ENCODE data around the gene TIMM23.
"Not testable (repeated sequence)": the region's sequence is repeated elsewhere in the genome, so short reads cannot be mapped to it uniquely, and the experiment has no call there.

TIMM23 gene

GRCh38 chr10:45999955-46000354 is 27.7 kb downstream of the TIMM23 start:
- H3K4me3 Mint-ChIP-seq; ATAC-seq (replicated peaks; ENCODE audit: extremely low read depth, poor library complexity, severe bottlenecking); H3K9me3 Mint-ChIP-seq; DNase-seq (ENCODE audit: low spot score in 2 of 2); H3K27ac Mint-ChIP-seq (ENCODE audit: low read depth); H3K27me3 Mint-ChIP-seq; H3K4me1 Mint-ChIP-seq: not testable (repeated sequence)
- H3K36me3 Mint-ChIP-seq (ENCODE audit: insufficient read depth): peaks cover 45% of the 10 kb centered on the region

GRCh38 chr10:46000538-46000937 is 28.2 kb downstream of the TIMM23 start:
- no peak for ATAC-seq (replicated peaks; ENCODE audit: extremely low read depth, poor library complexity, severe bottlenecking)
- H3K4me1 Mint-ChIP-seq: no peaks in the 10 kb centered on the region
- no peak overlapping the region for H3K27ac Mint-ChIP-seq (ENCODE audit: low read depth)
- peaks cover 49% of the 10 kb centered on the region for H3K36me3 Mint-ChIP-seq (ENCODE audit: insufficient read depth)
- no peak for DNase-seq (ENCODE audit: low spot score in 2 of 2)
- no peak overlapping the region for H3K4me3 Mint-ChIP-seq
- no peaks in the 10 kb centered on the region for H3K9me3 Mint-ChIP-seq
- H3K27me3 Mint-ChIP-seq: no peaks in the 10 kb centered on the region

- Mint-ChIP-seq H3K27me3 (no peaks in the 10 kb centered on the region), H3K4me1 (no peaks in the 10 kb centered on the region)
Measured at GRCh38 chr10:46001187-46001756, 29.0 kb downstream of the TIMM23 start.

GRCh38 chr10:46002189-46002687 is 29.9 kb downstream of the TIMM23 start:
- not testable (repeated sequence) for H3K9me3 Mint-ChIP-seq; ATAC-seq (replicated peaks; ENCODE audit: extremely low read depth, poor library complexity, severe bottlenecking); H3K27me3 Mint-ChIP-seq; H3K4me1 Mint-ChIP-seq; DNase-seq (ENCODE audit: low spot score in 2 of 2); H3K4me3 Mint-ChIP-seq; H3K27ac Mint-ChIP-seq (ENCODE audit: low read depth)
- peaks cover 57% of the 10 kb centered on the region for H3K36me3 Mint-ChIP-seq (ENCODE audit: insufficient read depth)

More at GRCh38 chr10:46001187-46001756, 29.0 kb downstream of the TIMM23 start:
- ATAC-seq (replicated peaks; ENCODE audit: extremely low read depth, poor library complexity, severe bottlenecking) (no peak), DNase-seq (ENCODE audit: low spot score in 2 of 2) (no peak)
- Mint-ChIP-seq H3K9me3 (no peaks in the 10 kb centered on the region), H3K4me3 (no peak overlapping the region), H3K27ac (ENCODE audit: low read depth) (no peak overlapping the region), H3K36me3 (ENCODE audit: insufficient read depth) (peaks cover 49% of the 10 kb centered on the region)

- Mint-ChIP-seq H3K4me3 (no peak overlapping the region), H3K36me3 (ENCODE audit: insufficient read depth) (peaks cover 62% of the 10 kb centered on the region), H3K27me3 (no peaks in the 10 kb centered on the region), H3K27ac (ENCODE audit: low read depth) (no peak overlapping the region), H3K4me1 (no peaks in the 10 kb centered on the region), H3K9me3 (no peaks in the 10 kb centered on the region)
- DNase-seq (ENCODE audit: low spot score in 2 of 2): no peak
- ATAC-seq (replicated peaks; ENCODE audit: extremely low read depth, poor library complexity, severe bottlenecking): no peak
Measured at GRCh38 chr10:46002916-46003693, 30.8 kb downstream of the TIMM23 start.

- Mint-ChIP-seq H3K36me3 (ENCODE audit: insufficient read depth) (peaks cover 68% of the 10 kb centered on the region), H3K4me3 (no peak overlapping the region), H3K27ac (ENCODE audit: low read depth) (no peak overlapping the region), H3K9me3 (no peaks in the 10 kb centered on the region), H3K27me3 (no peaks in the 10 kb centered on the region), H3K4me1 (no peaks in the 10 kb centered on the region)
- ATAC-seq (replicated peaks; ENCODE audit: extremely low read depth, poor library complexity, severe bottlenecking) (no peak), DNase-seq (ENCODE audit: low spot score in 2 of 2) (no peak)
Measured at GRCh38 chr10:46004963-46005362, 32.7 kb downstream of the TIMM23 start.

- no peaks in the 10 kb centered on the region for H3K27me3 Mint-ChIP-seq
- H3K27ac Mint-ChIP-seq (ENCODE audit: low read depth): no peak overlapping the region
- H3K9me3 Mint-ChIP-seq: no peaks in the 10 kb centered on the region
Measured at GRCh38 chr10:46005383-46005782, 33.1 kb downstream of the TIMM23 start.

GRCh38 chr10:46006219-46006618 is 33.9 kb downstream of the TIMM23 start:
- DNase-seq (ENCODE audit: low spot score in 2 of 2) (no peak), ATAC-seq (replicated peaks; ENCODE audit: extremely low read depth, poor library complexity, severe bottlenecking) (no peak)

More at GRCh38 chr10:46005383-46005782, 33.1 kb downstream of the TIMM23 start:
- no peaks in the 10 kb centered on the region for H3K4me1 Mint-ChIP-seq
- no peak overlapping the region for H3K4me3 Mint-ChIP-seq
- no peak for ATAC-seq (replicated peaks; ENCODE audit: extremely low read depth, poor library complexity, severe bottlenecking)
- no peak for DNase-seq (ENCODE audit: low spot score in 2 of 2)
- peaks cover 69% of the 10 kb centered on the region for H3K36me3 Mint-ChIP-seq (ENCODE audit: insufficient read depth)

GRCh38 chr10:46012746-46013145 is 40.5 kb downstream of the TIMM23 start:
- DNase-seq (ENCODE audit: low spot score in 2 of 2): no peak
- no peak overlapping the region for H3K27ac Mint-ChIP-seq (ENCODE audit: low read depth)
- H3K9me3 Mint-ChIP-seq: no peaks in the 10 kb centered on the region
- H3K4me3 Mint-ChIP-seq: no peak overlapping the region
- peaks cover 73% of the 10 kb centered on the region for H3K36me3 Mint-ChIP-seq (ENCODE audit: insufficient read depth)
- H3K4me1 Mint-ChIP-seq: peaks cover 5% of the 10 kb centered on the region
- no peak for ATAC-seq (replicated peaks; ENCODE audit: extremely low read depth, poor library complexity, severe bottlenecking)
- H3K27me3 Mint-ChIP-seq: no peaks in the 10 kb centered on the region

More at GRCh38 chr10:46006219-46006618, 33.9 kb downstream of the TIMM23 start:
- Mint-ChIP-seq H3K36me3 (ENCODE audit: insufficient read depth) (peaks cover 77% of the 10 kb centered on the region), H3K27me3 (no peaks in the 10 kb centered on the region), H3K9me3 (no peaks in the 10 kb centered on the region), H3K4me3 (no peak overlapping the region), H3K4me1 (no peaks in the 10 kb centered on the region), H3K27ac (ENCODE audit: low read depth) (no peak overlapping the region)

GRCh38 chr10:46014206-46014605 is 41.9 kb downstream of the TIMM23 start:
- no peak overlapping the region for H3K4me3 Mint-ChIP-seq
- peaks cover 15% of the 10 kb centered on the region for H3K4me1 Mint-ChIP-seq
- H3K27ac Mint-ChIP-seq (ENCODE audit: low read depth): no peak overlapping the region
- DNase-seq (ENCODE audit: low spot score in 2 of 2) (no peak), ATAC-seq (replicated peaks; ENCODE audit: extremely low read depth, poor library complexity, severe bottlenecking) (no peak)
- H3K9me3 Mint-ChIP-seq: no peaks in the 10 kb centered on the region
- no peaks in the 10 kb centered on the region for H3K27me3 Mint-ChIP-seq
- peaks cover 60% of the 10 kb centered on the region for H3K36me3 Mint-ChIP-seq (ENCODE audit: insufficient read depth)

GRCh38 chr10:46014683-46015405 is 42.6 kb downstream of the TIMM23 start:
- Mint-ChIP-seq H3K27ac (ENCODE audit: low read depth) (no peak overlapping the region), H3K4me3 (no peak overlapping the region), H3K4me1 (peaks cover 19% of the 10 kb centered on the region), H3K36me3 (ENCODE audit: insufficient read depth) (peaks cover 54% of the 10 kb centered on the region), H3K9me3 (no peaks in the 10 kb centered on the region), H3K27me3 (no peaks in the 10 kb centered on the region)
- DNase-seq (ENCODE audit: low spot score in 2 of 2): no peak
- ATAC-seq (replicated peaks; ENCODE audit: extremely low read depth, poor library complexity, severe bottlenecking): no peak

GRCh38 chr10:46016190-46016589 is 43.9 kb downstream of the TIMM23 start:
- no peaks in the 10 kb centered on the region for H3K27me3 Mint-ChIP-seq
- no peak for ATAC-seq (replicated peaks; ENCODE audit: extremely low read depth, poor library complexity, severe bottlenecking)
- H3K27ac Mint-ChIP-seq (ENCODE audit: low read depth): peak overlapping the region; percentile 4
- no peaks in the 10 kb centered on the region for H3K9me3 Mint-ChIP-seq
- peaks cover 30% of the 10 kb centered on the region for H3K4me1 Mint-ChIP-seq
- no peak overlapping the region for H3K4me3 Mint-ChIP-seq
- H3K36me3 Mint-ChIP-seq (ENCODE audit: insufficient read depth): peaks cover 43% of the 10 kb centered on the region
- no peak for DNase-seq (ENCODE audit: low spot score in 2 of 2)
